Gastrocnemius medialis (tissue), 4 donors: ENCODE measurements around the gene KIF4B. TPM values are rescaled to one million over a fixed set of nuclear protein-coding genes. Genes with fewer than 3 reads are reported as not detected.

Experiments
- ATAC-seq, 2 donors: fragments of 150-250 bp; one replicate each; pipeline ENCODE4 v1.9.1; 2016
- DNase-seq, 2 donors: peaks; one replicate each; pipeline ENCODE4 v3.0.0-alpha.2; 2019
- H3K27ac ChIP-seq, 4 donors: fragments of 200-600 bp; sonication (generic); 1 replicate in 1 of 4; 2 replicates in 3 of 4; pipeline ENCODE4 v1.5.1; 2016 to 2018; ENCODE audit warnings: mild to moderate bottlenecking in 2 of 4, moderate library complexity in 1 of 4
- H3K27me3 ChIP-seq, 3 donors: fragments of 200-600 bp; sonication (generic) in 2 of 3; 1 replicate in 1 of 3; 2 replicates in 2 of 3; pipeline versions ENCODE4 v1.5.1 to v1.6.0; 2016 to 2019; ENCODE audit warnings: mild to moderate bottlenecking in 1 of 3, moderate library complexity in 1 of 3
- H3K36me3 ChIP-seq, 2 donors: fragments of 200-600 bp; sonication (generic) in 1 of 2; one replicate each; pipeline ENCODE4 v1.5.1; 2017 to 2018
- H3K4me1 ChIP-seq, 2 donors: fragments of 200-600 bp; sonication (generic) in 1 of 2; one replicate each; pipeline ENCODE4 v1.5.1; 2016 to 2017; ENCODE audit warnings: mild to moderate bottlenecking in 2 of 2
- H3K4me3 ChIP-seq, 4 donors: fragments of 200-600 bp; sonication (generic) in 3 of 4; 1 replicate in 1 of 4; 2 replicates in 3 of 4; pipeline ENCODE4 v1.5.1; 2016 to 2019; ENCODE audit warnings: mild to moderate bottlenecking in 2 of 4
- H3K9me3 ChIP-seq, 3 donors: fragments of 200-600 bp; sonication (generic) in 2 of 3; 1 replicate in 1 of 3; 2 replicates in 2 of 3; pipeline ENCODE4 v1.5.1; 2016 to 2019
- POLR2A ChIP-seq, 2 donors: fragments of 450-650 bp; IDR thresholded peaks; one replicate each; pipeline ENCODE4 v1.6.1; 2017; ENCODE audit warnings: antibody characterized with exemption in 2 of 2, mild to moderate bottlenecking in 2 of 2, moderate library complexity in 2 of 2
- in situ Hi-C, 4 donors: fragments of 200-750 bp; cut with MboI; loops; one replicate each; pipeline versions ENCODE4 v1.15.0 to v1.8.0; 2017; ENCODE audit warnings: low sequenced_read_pairs in 4 of 4
- intact Hi-C: fragments of 100-400 bp; cut with DNase I; formaldehyde crosslinking; loops from one replicate; pipeline ENCODE4 v1.15.1; 2023; ENCODE audit warnings: low total_unique reads
- total RNA-seq, 4 donors: library from RNA; depleted of rRNA; stranded (reverse); fragments of >200 nt; gene quantifications; one replicate each; pipeline versions ENCODE4 v1.1.0 to v1.2.3, GENCODE V29; 2016
- TF ChIP-seq, protein P1 (sequence below), 5 experiments: fragments of 450-650 bp in 3 of 5; fragments of 200-600 bp in 2 of 5; sonication (generic) in 2 of 5; IDR thresholded peaks in 4 of 5; conservative IDR thresholded peaks in 1 of 5; 1 replicate in 4 of 5; 2 replicates in 1 of 5; pipeline ENCODE4 v1.5.1; 2016 to 2019; ENCODE audit warnings: antibody characterized with exemption in 5 of 5, mild to moderate bottlenecking in 3 of 5, moderate library complexity in 3 of 5

KIF4B gene
- total RNA-seq, 4 donors from 2014 or later: 0.10 to 0.16 TPM; not detected in 2

DNA sequence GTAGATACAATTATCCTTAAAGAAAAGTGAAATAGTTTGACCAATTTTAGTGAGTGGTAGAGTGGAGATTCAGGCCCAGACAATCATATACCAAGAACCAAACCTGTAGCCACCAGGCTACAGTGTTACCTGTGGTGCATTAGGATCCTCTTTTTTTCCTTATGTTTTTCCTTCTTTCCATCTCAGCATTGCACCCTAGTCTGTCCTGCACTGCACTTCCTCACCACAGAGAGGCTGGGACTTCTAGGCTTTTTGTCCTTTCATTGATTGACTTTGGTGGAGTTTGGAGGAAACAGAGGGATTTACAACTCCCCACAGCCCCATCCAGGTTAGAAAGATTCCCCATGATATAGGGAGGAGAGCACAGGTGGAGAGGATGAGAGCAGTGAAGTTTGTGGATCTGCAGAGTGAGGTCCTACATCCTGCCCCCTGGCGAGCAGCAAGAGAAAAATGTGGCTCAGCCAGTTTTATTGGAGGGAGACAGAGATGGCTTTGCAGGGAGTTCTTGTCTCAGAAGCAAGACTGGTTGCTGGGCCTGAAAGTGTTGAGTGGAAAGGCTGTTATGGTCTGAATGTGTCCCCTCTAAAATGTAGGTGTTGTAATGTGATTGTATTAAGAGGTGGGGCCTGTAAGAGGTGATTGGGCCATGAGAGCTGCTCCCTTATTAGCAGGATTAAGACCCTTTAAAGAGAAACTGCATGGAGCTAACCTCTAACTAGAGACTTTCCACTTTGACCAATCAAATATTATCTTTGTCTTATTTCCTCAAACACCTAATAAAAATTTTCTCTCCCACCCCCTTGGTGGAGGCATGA, 36.2 kb downstream of the KIF4B start:
- no peak overlapping the region for H3K4me3 ChIP-seq
- intact Hi-C loops (no loop called here), in situ Hi-C loops (no loop called here)
- H3K27ac ChIP-seq: no peak overlapping the region
- H3K36me3 ChIP-seq: no peaks in the 10 kb centered on the region
- TF ChIP-seq, protein P1, sequence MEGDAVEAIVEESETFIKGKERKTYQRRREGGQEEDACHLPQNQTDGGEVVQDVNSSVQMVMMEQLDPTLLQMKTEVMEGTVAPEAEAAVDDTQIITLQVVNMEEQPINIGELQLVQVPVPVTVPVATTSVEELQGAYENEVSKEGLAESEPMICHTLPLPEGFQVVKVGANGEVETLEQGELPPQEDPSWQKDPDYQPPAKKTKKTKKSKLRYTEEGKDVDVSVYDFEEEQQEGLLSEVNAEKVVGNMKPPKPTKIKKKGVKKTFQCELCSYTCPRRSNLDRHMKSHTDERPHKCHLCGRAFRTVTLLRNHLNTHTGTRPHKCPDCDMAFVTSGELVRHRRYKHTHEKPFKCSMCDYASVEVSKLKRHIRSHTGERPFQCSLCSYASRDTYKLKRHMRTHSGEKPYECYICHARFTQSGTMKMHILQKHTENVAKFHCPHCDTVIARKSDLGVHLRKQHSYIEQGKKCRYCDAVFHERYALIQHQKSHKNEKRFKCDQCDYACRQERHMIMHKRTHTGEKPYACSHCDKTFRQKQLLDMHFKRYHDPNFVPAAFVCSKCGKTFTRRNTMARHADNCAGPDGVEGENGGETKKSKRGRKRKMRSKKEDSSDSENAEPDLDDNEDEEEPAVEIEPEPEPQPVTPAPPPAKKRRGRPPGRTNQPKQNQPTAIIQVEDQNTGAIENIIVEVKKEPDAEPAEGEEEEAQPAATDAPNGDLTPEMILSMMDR (IDR thresholded peaks at IDR 0.05 in 4 of 5, conservative IDR thresholded peaks at IDR 0.05 in 1 of 5): no peak
- ATAC-seq (no peak), DNase-seq (no peak)
- no peaks in the 10 kb centered on the region for H3K9me3 ChIP-seq
- no peaks in the 10 kb centered on the region for H3K4me1 ChIP-seq
- H3K27me3 ChIP-seq: no peaks in the 10 kb centered on the region

DNA sequence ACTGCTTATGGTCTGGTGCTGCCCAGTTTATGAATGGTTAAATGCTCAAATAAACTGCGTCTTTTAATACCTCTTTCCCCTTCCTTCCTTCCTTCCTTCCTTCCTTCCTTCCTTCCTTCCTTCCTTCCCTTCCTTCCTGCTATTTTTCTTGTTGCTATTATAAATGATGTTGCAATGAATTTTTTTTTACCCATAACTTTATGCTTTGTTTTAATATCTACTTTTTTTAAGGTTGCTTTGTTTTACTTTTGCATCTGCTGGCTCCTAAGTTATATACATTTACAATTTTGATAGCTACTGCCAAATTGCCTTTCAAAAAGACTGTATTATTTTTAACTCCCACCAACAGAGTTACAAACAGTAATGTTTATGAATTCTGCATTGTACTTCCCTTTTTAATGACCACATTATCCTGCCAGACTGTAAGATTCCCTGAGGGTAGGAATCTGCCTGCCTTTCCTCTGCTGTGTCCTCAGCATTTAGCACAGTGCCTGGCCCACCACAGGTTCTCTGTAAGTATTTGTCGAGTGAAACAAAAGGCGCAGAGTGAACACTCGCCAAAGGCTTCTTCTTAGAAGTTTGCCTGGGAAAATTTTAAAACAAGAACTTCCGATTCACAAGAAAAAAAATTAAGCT, 36.9 kb downstream of the KIF4B start:
- H3K9me3 ChIP-seq: no peaks in the 10 kb centered on the region
- no peak overlapping the region for H3K4me3 ChIP-seq
- H3K27ac ChIP-seq: no peak overlapping the region
- no peak for DNase-seq
- no peaks in the 10 kb centered on the region for H3K4me1 ChIP-seq
- intact Hi-C loops (no loop called here), in situ Hi-C loops (no loop called here)
- H3K27me3 ChIP-seq: no peaks in the 10 kb centered on the region
- TF ChIP-seq, protein P1 (IDR thresholded peaks at IDR 0.05 in 4 of 5, conservative IDR thresholded peaks at IDR 0.05 in 1 of 5): no peak
- TF ChIP-seq POLR2A (IDR thresholded peaks at IDR 0.05): no peak
- no peaks in the 10 kb centered on the region for H3K36me3 ChIP-seq
- no peak for ATAC-seq

DNA sequence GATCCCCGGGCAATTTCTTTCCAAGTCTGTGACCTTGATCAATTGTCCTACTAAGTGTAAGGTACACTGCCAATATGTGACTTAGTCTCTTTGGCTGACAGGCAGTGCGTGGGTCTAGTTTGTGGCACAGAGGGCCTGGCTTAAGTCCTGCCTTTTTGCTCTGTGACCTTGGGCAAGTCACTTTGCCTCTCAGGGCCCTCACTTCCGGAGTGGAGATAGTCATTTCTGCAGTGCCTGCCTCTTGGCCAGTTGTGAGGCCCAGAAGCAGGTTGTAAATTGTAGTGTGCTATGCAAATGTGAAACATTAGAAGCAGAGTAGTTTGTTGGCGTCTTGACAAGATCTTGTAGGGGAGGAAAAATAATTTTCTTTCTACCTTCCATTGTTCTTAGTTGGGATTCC, 39.0 kb downstream of the KIF4B start:
- intact Hi-C loops: no loop called here
- no peak for DNase-seq
- TF ChIP-seq POLR2A (IDR thresholded peaks at IDR 0.05): no peak
- TF ChIP-seq, protein P1 (IDR thresholded peaks at IDR 0.05 in 4 of 5, conservative IDR thresholded peaks at IDR 0.05 in 1 of 5): no peak
- H3K27me3 ChIP-seq: no peaks in the 10 kb centered on the region
- no peak overlapping the region for H3K4me3 ChIP-seq
- H3K9me3 ChIP-seq: no peaks in the 10 kb centered on the region
- H3K27ac ChIP-seq: no peak overlapping the region
- H3K36me3 ChIP-seq: no peaks in the 10 kb centered on the region
- H3K4me1 ChIP-seq: no peaks in the 10 kb centered on the region
- no peak for ATAC-seq
- in situ Hi-C loops: no loop called here

DNA sequence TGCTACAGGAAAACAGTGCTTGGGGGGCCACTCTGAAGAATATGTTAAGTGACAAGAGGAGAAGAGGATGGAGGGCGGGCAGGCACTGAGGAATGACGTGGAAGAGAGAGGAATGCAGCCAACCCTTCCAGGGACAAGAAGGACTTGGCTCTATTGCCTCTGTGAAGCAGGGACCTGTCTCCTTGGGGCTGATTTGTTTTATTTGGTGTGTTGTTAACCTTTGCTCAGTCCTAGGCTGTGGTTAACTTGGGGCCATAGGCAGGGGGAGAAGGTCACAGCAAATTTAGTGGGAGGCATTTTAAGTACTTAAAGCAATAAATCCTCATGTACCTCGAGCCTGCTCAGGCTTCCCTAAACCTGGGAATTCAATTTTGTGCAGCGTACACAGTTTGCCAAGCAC, 39.9 kb downstream of the KIF4B start:
- Histone ChIP-seq H3K27ac (no peak overlapping the region), H3K27me3 (no peaks in the 10 kb centered on the region), H3K36me3 (no peaks in the 10 kb centered on the region), H3K9me3 (no peaks in the 10 kb centered on the region), H3K4me1 (no peaks in the 10 kb centered on the region), H3K4me3 (no peak overlapping the region)
- in situ Hi-C loops: no loop called here
- intact Hi-C loops: no loop called here
- DNase-seq (no peak), ATAC-seq (no peak)
- no peak for TF ChIP-seq POLR2A (IDR thresholded peaks at IDR 0.05)
- TF ChIP-seq, protein P1 (IDR thresholded peaks at IDR 0.05 in 4 of 5, conservative IDR thresholded peaks at IDR 0.05 in 1 of 5): no peak
